Activated naive CD4-positive, alpha-beta T cell treated with anti-CD3 and anti-CD28 coated beads for 36 hours (primary cell): ENCODE results near the gene NDUFS7. TPM values are rescaled to one million over a fixed set of nuclear protein-coding genes. Genes with fewer than 3 reads are reported as not detected.
"Not testable (repeated sequence)": the region's sequence is repeated elsewhere in the genome, so short reads cannot be mapped to it uniquely, and the experiment has no call there.

Experiments used
- CTCF ChIA-PET: fragments of 350-600 bp; sonication (Branson Sonifier 250); formaldehyde crosslinking; loops from one replicate; lab custom pipeline; 2021; ENCODE audit warnings: antibody characterized with exemption; lab: Charles Lee
- DNase-seq: peaks from one replicate; pipeline ENCODE4 v3.0.0-alpha.2; 2020
- H3K27ac Mint-ChIP-seq: one replicate; pipeline ENCODE4 v1.8.0; 2021; ENCODE audit warnings: mild to moderate bottlenecking, mixed read lengths
- H3K27me3 Mint-ChIP-seq: one replicate; pipeline ENCODE4 v1.8.0; 2021; ENCODE audit warnings: low read depth, mixed read lengths
- H3K36me3 Mint-ChIP-seq: one replicate; pipeline ENCODE4 v1.8.0; 2021; ENCODE audit warnings: low read depth, mixed read lengths
- H3K4me1 Mint-ChIP-seq: one replicate; pipeline ENCODE4 v1.8.0; 2021; ENCODE audit warnings: low read depth, mixed read lengths
- H3K4me3 Mint-ChIP-seq: one replicate; pipeline ENCODE4 v1.8.0; 2021; ENCODE audit warnings: mild to moderate bottlenecking, moderate library complexity, mixed read lengths
- H3K9me3 Mint-ChIP-seq: one replicate; pipeline ENCODE4 v1.8.0; 2021; ENCODE audit warnings: mixed read lengths
- intact Hi-C: fragments of 100-400 bp; cut with micrococcal nuclease; formaldehyde crosslinking; loops from one replicate; pipeline ENCODE4 v1.15.1; 2023
- total RNA-seq, 2 experiments: library from RNA; stranded (reverse); gene quantifications; one replicate each; pipeline ENCODE4 v1.2.3, GENCODE V29; 2021

Gene NDUFS7
- total RNA-seq, 2 experiments from 2014 or later, result 138 to 148 TPM

DNA sequence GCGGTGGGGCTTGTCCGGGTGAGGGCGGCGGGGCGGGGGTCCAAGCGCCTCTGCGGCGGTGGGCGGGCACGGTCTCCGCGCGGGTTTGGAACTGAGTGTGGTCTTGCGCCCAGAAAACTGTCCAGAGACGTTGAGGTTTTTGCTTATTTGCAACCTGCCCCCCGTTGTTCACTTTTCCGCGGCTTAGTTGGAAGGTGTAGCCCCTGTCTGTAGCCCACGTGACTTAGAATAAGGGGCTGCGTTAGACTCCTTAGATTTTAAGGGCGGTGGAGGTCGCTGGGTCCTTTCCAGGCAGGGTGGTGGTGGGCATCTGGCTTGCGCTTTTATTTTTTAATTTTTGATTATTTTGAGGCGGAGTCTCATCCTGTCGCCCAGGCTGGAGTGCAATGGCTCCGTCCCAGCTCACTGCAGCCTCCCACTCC, 55.2 kb downstream of the NDUFS7 start:
- Mint-ChIP-seq H3K36me3 (peaks cover 44% of the 10 kb centered on the region), H3K4me3 (peak overlapping the region; percentile 98), H3K27ac (peak overlapping the region; percentile 99), H3K27me3 (no peaks in the 10 kb centered on the region), H3K4me1 (peaks cover 40% of the 10 kb centered on the region), H3K9me3 (no peaks in the 10 kb centered on the region)
- CTCF ChIA-PET, result interaction anchor here (0.5 to 0.7 kb wide), 2 partner anchors 154 to 724 kb away, joined by 3 to 4 read pairs; partner anchors contain the start of gene MBD3
- intact Hi-C loops, result loop anchor here (1.0 to 5.0 kb wide), 5 partner anchors 32 to 164 kb away; partner anchors contain the start of genes ADAMTSL5, C19orf25, DAZAP1 and FAM174C
- no peak for DNase-seq

DNA sequence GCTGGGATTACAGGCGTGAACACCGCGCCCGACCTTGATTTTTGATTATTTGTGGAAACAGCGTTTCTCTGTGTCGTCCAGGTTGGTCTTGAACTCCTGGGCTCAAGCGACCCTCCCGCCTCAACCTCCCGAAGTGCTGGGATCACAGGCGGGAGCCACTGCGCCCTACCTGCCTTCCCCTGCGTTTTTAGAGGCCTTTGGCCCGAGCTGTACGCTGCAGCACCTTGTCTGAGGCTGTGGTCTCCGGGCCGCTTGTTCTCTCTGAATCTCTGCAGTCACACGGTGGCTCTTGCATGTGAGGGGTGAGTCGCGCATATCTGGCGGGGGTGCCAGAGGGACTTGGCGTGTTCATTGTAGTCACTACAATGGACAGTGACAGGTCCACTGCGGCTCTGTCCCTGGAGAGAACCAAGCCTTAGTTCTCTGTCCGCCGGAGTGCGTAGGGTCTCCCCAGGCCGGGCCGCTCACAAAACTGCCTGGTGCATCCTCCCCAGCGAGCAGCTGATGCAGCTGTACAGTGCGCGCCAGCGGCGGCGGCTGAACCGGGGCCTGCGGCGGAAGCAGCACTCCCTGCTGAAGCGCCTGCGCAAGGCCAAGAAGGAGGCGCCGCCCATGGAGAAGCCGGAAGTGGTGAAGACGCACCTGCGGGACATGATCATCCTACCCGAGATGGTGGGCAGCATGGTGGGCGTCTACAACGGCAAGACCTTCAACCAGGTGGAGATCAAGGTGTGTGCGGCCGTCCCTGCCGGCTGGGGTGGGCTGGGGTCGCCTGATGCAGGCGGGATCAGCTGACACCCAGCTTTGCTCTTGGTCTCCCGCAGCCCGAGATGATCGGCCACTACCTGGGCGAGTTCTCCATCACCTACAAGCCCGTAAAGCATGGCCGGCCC, 56.1 kb downstream of the NDUFS7 start:
- H3K9me3 Mint-ChIP-seq, H3K27me3 Mint-ChIP-seq, DNase-seq: not testable (repeated sequence)
- Mint-ChIP-seq H3K36me3 (peaks cover 44% of the 10 kb centered on the region), H3K4me1 (peaks cover 42% of the 10 kb centered on the region), H3K4me3 (peak overlapping the region; percentile 98), H3K27ac (peak overlapping the region; percentile 99)
- CTCF ChIA-PET, result interaction anchor here (0.5 kb wide), 1 partner anchor 724 kb away, joined by 4 read pairs; no protein-coding TSS in a partner anchor
- intact Hi-C loops, result loop anchor here (2.0 to 5.0 kb wide), 2 partner anchors 38 to 57 kb away; partner anchors contain the start of genes C19orf25 and NDUFS7

DNA sequence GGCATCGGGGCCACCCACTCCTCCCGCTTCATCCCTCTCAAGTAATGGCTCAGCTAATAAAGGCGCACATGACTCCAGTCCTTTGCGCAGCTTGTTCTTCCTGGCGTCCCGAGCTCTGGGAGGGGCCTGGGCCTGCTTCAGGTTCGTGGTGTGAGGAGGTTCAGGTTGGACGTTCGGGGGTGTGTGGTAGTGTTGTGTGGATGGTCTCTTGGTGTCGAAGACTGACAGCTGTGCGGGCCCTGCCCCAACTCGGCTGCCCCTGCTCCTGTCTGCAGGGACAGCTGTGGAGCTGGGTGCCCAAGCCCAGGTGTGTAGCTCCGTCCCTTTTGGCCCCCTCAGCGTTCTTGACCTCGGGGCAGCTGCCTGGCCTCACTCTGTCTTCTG, 56.7 kb downstream of the NDUFS7 start:
- peaks cover 2% of the 10 kb centered on the region for H3K27me3 Mint-ChIP-seq
- peaks cover 42% of the 10 kb centered on the region for H3K36me3 Mint-ChIP-seq
- H3K4me3 Mint-ChIP-seq, result peak overlapping the region; percentile 98
- CTCF ChIA-PET, result interaction anchor here (0.6 to 0.8 kb wide), 2 partner anchors 27 to 693 kb away, joined by 3 read pairs; no protein-coding TSS in a partner anchor
- intact Hi-C loops, result no loop called here
- H3K9me3 Mint-ChIP-seq, result no peaks in the 10 kb centered on the region
- H3K27ac Mint-ChIP-seq, result peak overlapping the region; percentile 68
- DNase-seq, result no peak
- peaks cover 46% of the 10 kb centered on the region for H3K4me1 Mint-ChIP-seq

DNA sequence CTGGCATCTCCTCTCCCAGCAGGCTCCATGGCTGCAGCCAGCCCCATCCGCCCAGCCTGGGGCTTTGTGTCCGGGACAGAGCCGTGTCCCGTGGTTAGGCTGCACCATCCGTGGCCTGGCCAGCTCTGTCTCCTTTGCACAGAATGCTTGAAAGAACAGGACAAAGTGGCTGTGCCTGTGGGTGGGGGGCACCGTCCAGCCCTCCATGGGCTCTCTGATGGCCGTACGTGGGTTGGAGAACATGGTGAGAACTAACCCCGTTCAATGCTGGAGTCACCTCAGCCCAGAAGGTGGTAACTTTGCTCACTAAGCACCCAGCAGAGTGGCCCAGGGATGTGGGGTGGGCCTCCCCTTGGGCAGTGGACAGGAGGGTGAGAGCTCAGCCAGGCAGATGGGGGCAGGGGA, 57.3 kb downstream of the NDUFS7 start:
- H3K4me3 Mint-ChIP-seq, result peak overlapping the region; percentile 98
- peaks cover 41% of the 10 kb centered on the region for H3K36me3 Mint-ChIP-seq
- CTCF ChIA-PET, result interaction anchor here (0.6 to 0.8 kb wide), 2 partner anchors 28 to 692 kb away, joined by 3 read pairs; no protein-coding TSS in a partner anchor
- peaks cover 3% of the 10 kb centered on the region for H3K27me3 Mint-ChIP-seq
- H3K4me1 Mint-ChIP-seq, result peaks cover 48% of the 10 kb centered on the region
- no peak for DNase-seq
- H3K9me3 Mint-ChIP-seq, result no peaks in the 10 kb centered on the region
- intact Hi-C loops, result no loop called here
- no peak overlapping the region for H3K27ac Mint-ChIP-seq

DNA sequence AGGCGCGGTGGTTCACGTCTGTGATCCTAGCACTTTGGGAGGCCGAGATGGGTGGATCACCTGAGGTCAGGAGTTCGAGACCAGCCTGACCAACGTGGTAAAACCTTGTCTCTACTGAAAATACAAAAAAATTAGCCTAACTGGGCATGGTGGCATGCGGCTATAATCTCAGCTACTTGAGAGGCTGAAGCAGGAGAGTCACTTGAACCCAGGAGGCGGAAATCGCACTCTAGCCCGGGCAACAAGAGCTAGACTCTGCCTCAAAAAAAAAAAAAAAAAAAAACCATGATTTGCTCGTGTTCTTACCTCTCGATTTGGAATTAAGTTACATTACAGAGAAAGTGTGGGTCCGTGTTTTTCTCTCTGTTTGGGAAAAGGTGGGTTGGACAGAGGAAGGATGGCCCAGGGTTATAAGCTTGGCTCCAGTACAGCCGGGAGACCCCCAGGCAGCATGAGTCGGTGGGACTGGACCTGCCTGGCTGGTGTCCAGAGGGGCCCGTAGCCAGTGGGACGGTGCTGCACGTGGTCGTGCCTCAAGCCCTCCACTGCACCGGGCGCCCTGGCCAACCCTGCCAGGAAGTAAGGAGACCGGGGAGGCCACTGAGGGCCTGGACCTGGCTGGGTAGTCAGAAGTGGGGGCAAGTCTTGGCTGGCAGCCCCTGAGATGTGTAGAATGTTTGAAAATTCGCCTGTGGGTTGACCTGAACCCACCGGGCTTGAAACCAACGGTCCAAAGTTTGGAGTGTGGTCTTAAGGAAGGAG, 58.2 kb downstream of the NDUFS7 start:
- Mint-ChIP-seq H3K27ac (peak overlapping the region; percentile 59), H3K27me3 (peaks cover 6% of the 10 kb centered on the region), H3K4me3 (peak overlapping the region; percentile 30), H3K4me1 (peaks cover 46% of the 10 kb centered on the region), H3K9me3 (no peaks in the 10 kb centered on the region), H3K36me3 (peaks cover 41% of the 10 kb centered on the region)
- CTCF ChIA-PET, result no interaction called here
- no peak for DNase-seq
- intact Hi-C loops, result no loop called here

Other genes starting within 250 kb of the NDUFS7 start
- gene SBNO2, start 209.6 kb upstream of the NDUFS7 start, total RNA-seq, result 100 to 1,000 TPM; 112 to 117 TPM
- 10 to 100 TPM; 65.1 to 66.1 TPM for gene STK11, start 178.1 kb upstream of the NDUFS7 start, total RNA-seq
- 1 to 10 TPM in 1 of 2 experiments, under 1 TPM in 1; 0.77 to 1.1 TPM for gene CBARP, start 145.9 kb upstream of the NDUFS7 start, total RNA-seq
- 100 to 1,000 TPM; 153 TPM for gene ATP5F1D, start 142.2 kb upstream of the NDUFS7 start, total RNA-seq
- 10 to 100 TPM; 50.1 to 52.9 TPM for gene MIDN, start 135.3 kb upstream of the NDUFS7 start, total RNA-seq
- 100 to 1,000 TPM; 167 to 183 TPM for gene CIRBP, start 114.6 kb upstream of the NDUFS7 start, total RNA-seq
- 10 to 100 TPM; 62.8 to 65.3 TPM for gene FAM174C, start 108.4 kb upstream of the NDUFS7 start, total RNA-seq
- gene EFNA2, start 98.0 kb upstream of the NDUFS7 start, total RNA-seq, result not detected
- 10 to 100 TPM; 23.5 to 25.0 TPM for gene GAMT, start 17.6 kb downstream of the NDUFS7 start, total RNA-seq
- 100 to 1,000 TPM; 253 to 265 TPM for gene DAZAP1, start 23.7 kb downstream of the NDUFS7 start, total RNA-seq
- gene RPS15, start 54.5 kb downstream of the NDUFS7 start, total RNA-seq, result 1,000 to 10,000 TPM; 1,902 to 1,906 TPM
- gene APC2, start 66.2 kb downstream of the NDUFS7 start, total RNA-seq, result under 1 TPM; 0.07 to 0.12 TPM
- gene C19orf25, start 95.3 kb downstream of the NDUFS7 start, total RNA-seq, result 10 to 100 TPM; 17.5 to 20.8 TPM
- gene PCSK4, start 106.4 kb downstream of the NDUFS7 start, total RNA-seq, result 1 to 10 TPM; 1.5 to 1.7 TPM
- gene REEP6, start 107.3 kb downstream of the NDUFS7 start, total RNA-seq, result 1 to 10 TPM; 1.3 to 1.6 TPM
- 1 to 10 TPM in 1 of 2 experiments, under 1 TPM in 1; 0.95 to 1.6 TPM for gene ADAMTSL5, start 129.1 kb downstream of the NDUFS7 start, total RNA-seq
- gene PLK5, start 140.2 kb downstream of the NDUFS7 start, total RNA-seq, result not detected
- 1 to 10 TPM; 2.0 to 2.1 TPM for gene MEX3D, start 184.4 kb downstream of the NDUFS7 start, total RNA-seq
- 10 to 100 TPM; 58.1 to 63.7 TPM for gene MBD3, start 209.0 kb downstream of the NDUFS7 start, total RNA-seq
- gene UQCR11, start 221.6 kb downstream of the NDUFS7 start, total RNA-seq, result 100 to 1,000 TPM; 281 to 293 TPM